K562 (cell line): ENCODE measurements around the gene PRPF38A. TPM values are rescaled to one million over a fixed set of nuclear protein-coding genes. Genes with fewer than 3 reads are reported as not detected.

Experiments
- CBX1 ChIP-seq: sonication (generic); IDR thresholded peaks from 2 replicates; pipeline ENCODE4 v1.6.1; 2016; ENCODE audit warnings: antibody characterized with exemption, low read depth, mild to moderate bottlenecking
- CHD2 ChIP-seq: IDR thresholded peaks from 2 replicates; pipeline ENCODE4 v1.6.1; 2011; ENCODE audit warnings: low read depth, low read length
- CHD4 ChIP-seq: fragments of 200-600 bp; sonication (generic); IDR thresholded peaks from 3 replicates; pipeline ENCODE4 v1.6.1; 2012; ENCODE audit warnings: low read depth, mild to moderate bottlenecking, mixed read lengths, low read length, inconsistent platforms; ENCODE audit not compliant: insufficient read depth, insufficient replicate concordance, poor library complexity, severe bottlenecking
- ELF1 ChIP-seq: fragments of 200-800 bp; sonication (Bioruptor generic); IDR thresholded peaks from 2 replicates; pipeline ENCODE4 v1.6.1; 2016; ENCODE audit warnings: missing genetic modification characterization, missing compliant biosample characterization
- HLTF ChIP-seq: fragments of 450-650 bp; IDR thresholded peaks from 2 replicates; pipeline ENCODE4 v1.6.1; 2016
- HMGN3 ChIP-seq: IDR thresholded peaks from 2 replicates; pipeline ENCODE4 v1.6.1; 2011; ENCODE audit warnings: borderline replicate concordance, low read depth, mild to moderate bottlenecking, mixed read lengths, low read length; ENCODE audit not compliant: insufficient read length; ENCODE audit errors: extremely low read depth
- HNRNPL ChIP-seq: fragments of 200-400 bp; formaldehyde crosslinking; IDR thresholded peaks from 2 replicates; pipeline ENCODE4 v1.6.1; 2017; ENCODE audit warnings: low read depth, mild to moderate bottlenecking, low read length
- KLF1 ChIP-seq: fragments of 450-650 bp; IDR thresholded peaks from 2 replicates; pipeline ENCODE4 v1.6.1; 2016; ENCODE audit warnings: missing genetic modification characterization, missing compliant biosample characterization
- MAFK ChIP-seq: IDR thresholded peaks from 2 replicates; pipeline ENCODE4 v1.6.1; 2011; ENCODE audit warnings: low read length, improper control_type of control experiment
- MXI1 ChIP-seq: IDR thresholded peaks from 2 replicates; pipeline ENCODE4 v1.6.1; 2011; ENCODE audit warnings: low read depth, mild to moderate bottlenecking, improper control_type of control experiment, low read length
- NR4A1 ChIP-seq, 2 experiments: fragments of 250-450 bp in 1 of 2; fragments of 450-650 bp in 1 of 2; sonication (Bioruptor Pico) in 1 of 2; IDR thresholded peaks; 2 replicates each; pipeline versions ENCODE4 v1.4.0 to v1.6.1; 2016 to 2020; ENCODE audit warnings: mild to moderate bottlenecking in 2 of 2, missing compliant biosample characterization in 1 of 2, missing genetic modification characterization in 1 of 2, moderate library complexity in 1 of 2
- PCBP1 ChIP-seq: fragments of 200-400 bp; formaldehyde crosslinking; IDR thresholded peaks from 2 replicates; pipeline ENCODE4 v1.6.1; 2018; ENCODE audit warnings: mild to moderate bottlenecking, low read depth, low read length; ENCODE audit not compliant: poor library complexity, severe bottlenecking
- PCBP2 ChIP-seq: fragments of 200-400 bp; formaldehyde crosslinking; IDR thresholded peaks from 2 replicates; pipeline ENCODE4 v1.6.1; 2018; ENCODE audit warnings: low read length, low read depth, mild to moderate bottlenecking, moderate library complexity; ENCODE audit not compliant: poor library complexity, severe bottlenecking
- POLR3A ChIP-seq: IDR thresholded peaks from 2 replicates; pipeline ENCODE4 v1.6.1; 2011; ENCODE audit warnings: borderline replicate concordance, mild to moderate bottlenecking, moderate library complexity; ENCODE audit not compliant: insufficient read length, insufficient read depth; ENCODE audit errors: extremely low read depth
- RBM14 ChIP-seq: fragments of 200-400 bp; formaldehyde crosslinking; IDR thresholded peaks from 2 replicates; pipeline ENCODE4 v1.6.1; 2018; ENCODE audit warnings: low read depth, mild to moderate bottlenecking, low read length, moderate library complexity, borderline replicate concordance; ENCODE audit not compliant: insufficient read depth
- SIN3A ChIP-seq, 2 experiments: fragments of 150-350 bp in 1 of 2; IDR thresholded peaks; 2 replicates each; pipeline ENCODE4 v1.6.1; 2011 to 2016; ENCODE audit warnings: borderline replicate concordance in 2 of 2, low read depth in 2 of 2, low read length in 2 of 2, mild to moderate bottlenecking in 2 of 2, moderate library complexity in 2 of 2; ENCODE audit not compliant: control insufficient read depth in 1 of 2
- TGIF2 ChIP-seq: sonication (generic); formaldehyde crosslinking; IDR thresholded peaks from 2 replicates; pipeline ENCODE4 v1.8.1; 2022; ENCODE audit warnings: mild to moderate bottlenecking, missing genetic modification reagents, moderate library complexity
- ZFP36 ChIP-seq: fragments of 150-350 bp; IDR thresholded peaks from 2 replicates; pipeline ENCODE4 v1.6.1; 2018; ENCODE audit warnings: low read length, low read depth; ENCODE audit not compliant: partially characterized antibody
- ZFPM2 ChIP-seq: fragments of 250-450 bp; sonication (Bioruptor Pico); IDR thresholded peaks from 2 replicates; pipeline ENCODE4 v1.5.1; 2022; ENCODE audit warnings: mild to moderate bottlenecking
- ZNF507 ChIP-seq: conservative IDR thresholded peaks from 2 replicates; pipeline ENCODE4 v1.6.1; 2017; ENCODE audit warnings: missing genetic modification characterization, missing compliant biosample characterization
- polyA plus RNA-seq, 8 experiments: library from polyadenylated mRNA; depleted of rRNA in 4 of 8; stranded (reverse) in 5 of 8; unstranded in 3 of 8; fragments of >200 nt; fragmentation: Nextera tagmentation in 2 of 8; fragmentation: Illumina TruSeq in 1 of 8; extraction: Ambion mirVana in 2 of 8; extraction: Trizol in 1 of 8; gene quantifications; 2 replicates each; pipeline versions ENCODE4 v1.2.1 to v1.2.3, GENCODE V29; 2011 to 2014; ENCODE audit warnings: inconsistent platforms in 1 of 8, missing spikeins in 1 of 8
- total RNA-seq, 7 experiments: library from RNA; depleted of rRNA in 6 of 7; stranded (reverse); fragments of >200 nt in 6 of 7; fragmentation: Illumina TruSeq in 2 of 7; extraction: Trizol in 2 of 7; gene quantifications; 2 replicates each; pipeline versions ENCODE4 v1.2.1 to v1.2.3, GENCODE V29; 2011 to 2021; ENCODE audit warnings: low replicate concordance in 1 of 7
- TF ChIP-seq, protein P1 (sequence below): fragments of 450-650 bp; IDR thresholded peaks from 2 replicates; pipeline ENCODE4 v1.6.1; 2016; ENCODE audit warnings: antibody characterized with exemption
- TF ChIP-seq, protein P2 (sequence below), 2 experiments: fragments of 250-450 bp in 1 of 2; fragments of 450-650 bp in 1 of 2; sonication (Bioruptor Pico) in 1 of 2; IDR thresholded peaks; 2 replicates each; pipeline versions ENCODE4 v1.6.1 to v1.8.0; 2016 to 2021; ENCODE audit warnings: mild to moderate bottlenecking in 2 of 2, moderate library complexity in 2 of 2, missing compliant biosample characterization in 1 of 2, missing genetic modification characterization in 1 of 2
- TF ChIP-seq, protein P3 (sequence below): fragments of 450-650 bp; IDR thresholded peaks from 2 replicates; pipeline ENCODE4 v1.6.1; 2016

Gene PRPF38A
- total and polyA plus RNA-seq, 9 of the 15 experiments (the other 6 are each of a cell fraction or from before 2014, with no cell fraction given): 53.6 to 198 (median 89.2) TPM

DNA sequence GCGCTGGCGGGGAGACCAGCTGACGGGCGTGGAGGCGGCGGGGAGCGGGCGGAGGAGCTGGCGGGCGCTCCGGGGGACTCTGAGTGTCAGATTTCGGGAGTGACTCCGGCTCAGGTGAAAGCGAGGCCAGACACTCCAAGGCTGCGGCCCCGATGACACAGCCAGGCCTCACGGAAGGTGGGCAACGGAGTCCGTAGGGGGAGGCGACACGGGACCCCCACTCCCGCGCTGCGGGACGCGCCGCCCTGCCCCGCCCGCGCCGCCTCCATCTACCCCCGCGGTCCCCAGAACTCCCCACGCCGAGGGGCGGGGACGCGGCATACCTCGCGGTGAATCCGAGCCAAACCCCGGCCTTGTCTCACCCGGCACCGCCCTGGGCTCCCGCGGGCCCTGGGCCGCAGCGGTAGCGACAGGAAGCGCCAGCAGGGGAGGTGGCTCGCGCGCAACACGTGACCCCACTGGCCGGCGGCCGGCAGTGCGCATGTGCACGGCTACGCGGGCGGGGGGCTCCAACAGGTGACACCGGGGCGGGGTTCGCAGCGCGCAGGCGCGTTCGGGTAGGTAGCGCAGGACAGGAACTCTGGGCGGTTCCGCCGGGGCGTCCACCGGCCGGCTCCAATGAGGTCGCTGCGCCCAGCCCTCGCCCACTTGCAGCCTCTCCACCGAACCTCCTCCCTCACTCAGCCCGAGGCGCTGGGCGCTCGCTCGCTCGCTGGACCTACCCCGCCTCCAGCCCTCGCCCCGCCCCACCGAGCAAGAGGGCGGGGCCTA is 38.5 kb upstream of the PRPF38A start, which contains the start of gene CC2D1B (continued):
- TF ChIP-seq, protein P1, sequence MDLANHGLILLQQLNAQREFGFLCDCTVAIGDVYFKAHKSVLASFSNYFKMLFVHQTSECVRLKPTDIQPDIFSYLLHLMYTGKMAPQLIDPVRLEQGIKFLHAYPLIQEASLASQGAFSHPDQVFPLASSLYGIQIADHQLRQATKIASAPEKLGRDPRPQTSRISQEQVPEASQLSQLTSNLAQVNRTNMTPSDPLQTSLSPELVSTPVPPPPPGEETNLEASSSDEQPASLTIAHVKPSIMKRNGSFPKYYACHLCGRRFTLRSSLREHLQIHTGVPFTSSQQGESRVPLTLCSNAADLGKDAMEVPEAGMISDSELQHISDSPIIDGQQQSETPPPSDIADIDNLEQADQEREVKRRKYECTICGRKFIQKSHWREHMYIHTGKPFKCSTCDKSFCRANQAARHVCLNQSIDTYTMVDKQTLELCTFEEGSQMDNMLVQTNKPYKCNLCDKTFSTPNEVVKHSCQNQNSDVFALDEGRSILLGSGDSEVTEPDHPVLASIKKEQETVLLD: peak; percentile 94
- TF ChIP-seq MAFK (0 out of 2 replicates have a peak, but pooled peaks have one; percentile 4), CHD4 (no peak), SIN3A (IDR thresholded peaks at IDR 0.05; ENCODE audit: borderline replicate concordance in 2 of 2, control insufficient read depth in 1 of 2, low read depth in 2 of 2, low read length in 2 of 2) (peak; percentile 56 to 83; a peak in 3 of 4 replicates), CHD2 (peak; percentile 30; the same call in 1 of the 2 replicates), ELF1 (tag) (peak; percentile 83; the same call in 1 of the 2 replicates), ZFPM2 (CRISPR knock-in tag) (peak; percentile 82; the same call in 1 of the 2 replicates), ZFP36 (peak; percentile 26), PCBP2 (peak; percentile 70), HMGN3 (peak; percentile 94), HLTF (0 out of 2 replicates have a peak, but pooled peaks have one; percentile 15), NR4A1 (CRISPR knock-in tag; IDR thresholded peaks at IDR 0.05) (no peak), NR4A1 (tag; IDR thresholded peaks at IDR 0.05) (0 out of 2 replicates have a peak, but pooled peaks have one; percentile 43), MXI1 (peak; percentile 56; the same call in 1 of the 2 replicates), PCBP1 (peak; percentile 76), POLR3A (no peak), ZNF507 (no peak), TGIF2 (CRISPR knock-in tag) (0 out of 2 replicates have a peak, but pooled peaks have one; percentile 59), KLF1 (tag) (peak; percentile 95), HNRNPL (peak; percentile 77; the same call in 1 of the 2 replicates), RBM14 (0 out of 2 replicates have a peak, but pooled peaks have one; percentile 58), CBX1 (peak; percentile 85)
- TF ChIP-seq, protein P2, sequence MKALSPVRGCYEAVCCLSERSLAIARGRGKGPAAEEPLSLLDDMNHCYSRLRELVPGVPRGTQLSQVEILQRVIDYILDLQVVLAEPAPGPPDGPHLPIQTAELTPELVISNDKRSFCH (CRISPR knock-in tag; IDR thresholded peaks at IDR 0.05): no peak
- TF ChIP-seq, protein P2 (tag; IDR thresholded peaks at IDR 0.05): no peak
- TF ChIP-seq, protein P3, sequence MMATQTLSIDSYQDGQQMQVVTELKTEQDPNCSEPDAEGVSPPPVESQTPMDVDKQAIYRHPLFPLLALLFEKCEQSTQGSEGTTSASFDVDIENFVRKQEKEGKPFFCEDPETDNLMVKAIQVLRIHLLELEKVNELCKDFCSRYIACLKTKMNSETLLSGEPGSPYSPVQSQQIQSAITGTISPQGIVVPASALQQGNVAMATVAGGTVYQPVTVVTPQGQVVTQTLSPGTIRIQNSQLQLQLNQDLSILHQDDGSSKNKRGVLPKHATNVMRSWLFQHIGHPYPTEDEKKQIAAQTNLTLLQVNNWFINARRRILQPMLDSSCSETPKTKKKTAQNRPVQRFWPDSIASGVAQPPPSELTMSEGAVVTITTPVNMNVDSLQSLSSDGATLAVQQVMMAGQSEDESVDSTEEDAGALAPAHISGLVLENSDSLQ: no peak; the same call in none of the 2 replicates
